Thymus (tissue), 11 donors: ENCODE data around the gene CDC42SE2. TPM values are rescaled to one million over a fixed set of nuclear protein-coding genes. Genes with fewer than 3 reads are reported as not detected.
"Not testable (repeated sequence)": the region's sequence is repeated elsewhere in the genome, so short reads cannot be mapped to it uniquely, and the experiment has no call there.

ENCODE experiments used
- DNase-seq, 9 donors: peaks; one replicate each; pipeline ENCODE4 v3.0.0-alpha.2; 2013; ENCODE audit warnings: low spot score in 9 of 9, low read depth in 6 of 9, missing footprints in 1 of 9
- H3K27ac ChIP-seq, 2 donors: one replicate each; pipeline ENCODE4 v1.5.1; 2013; ENCODE audit warnings: control low read depth in 1 of 2, low read depth in 1 of 2, low read length in 1 of 2, mild to moderate bottlenecking in 1 of 2, moderate library complexity in 1 of 2
- H3K27me3 ChIP-seq, 2 donors: one replicate each; pipeline ENCODE4 v1.5.1; 2013; ENCODE audit warnings: low read length in 1 of 2; ENCODE audit not compliant: control insufficient read depth in 2 of 2, insufficient read depth in 1 of 2
- H3K36me3 ChIP-seq, 2 donors: one replicate each; pipeline ENCODE4 v1.5.1; 2013; ENCODE audit warnings: low read length in 1 of 2, mild to moderate bottlenecking in 1 of 2, moderate library complexity in 1 of 2; ENCODE audit not compliant: control insufficient read depth in 2 of 2, insufficient read depth in 2 of 2
- H3K4me1 ChIP-seq, 2 donors: one replicate each; pipeline ENCODE4 v1.5.1; 2013; ENCODE audit warnings: low read length in 2 of 2; ENCODE audit not compliant: control insufficient read depth in 2 of 2, insufficient read depth in 2 of 2
- H3K4me3 ChIP-seq, 2 donors: one replicate each; pipeline ENCODE4 v1.5.1; 2013; ENCODE audit warnings: low read length in 2 of 2, control low read depth in 1 of 2, mild to moderate bottlenecking in 1 of 2
- H3K9me3 ChIP-seq, 2 donors: one replicate each; pipeline ENCODE4 v1.5.1; 2013; ENCODE audit warnings: low read length in 1 of 2, mild to moderate bottlenecking in 1 of 2; ENCODE audit not compliant: control insufficient read depth in 2 of 2, insufficient read depth in 1 of 2
- WGBS: extraction: QIAGEN DNeasy Blood & Tissue Kit; methylation state at CpG from one replicate; pipeline ENCODE4 v1.1.7; 2013; 5-methylcytosine and 5-hydroxymethylcytosine counted together
- polyA plus RNA-seq: library from polyadenylated mRNA; stranded (reverse); fragments of 200-250 nt; gene quantifications from one replicate; pipeline ENCODE4 v1.2.3, GENCODE V29; 2013
- total RNA-seq: library from RNA; stranded (reverse); fragments of 120-200 nt; gene quantifications from one replicate; pipeline ENCODE4 v1.2.4, GENCODE V29; 2013
- donor health status: healthy.

The CDC42SE2 gene
- total and polyA plus RNA-seq, 2 donors: 60.6 to 60.9 TPM

DNA sequence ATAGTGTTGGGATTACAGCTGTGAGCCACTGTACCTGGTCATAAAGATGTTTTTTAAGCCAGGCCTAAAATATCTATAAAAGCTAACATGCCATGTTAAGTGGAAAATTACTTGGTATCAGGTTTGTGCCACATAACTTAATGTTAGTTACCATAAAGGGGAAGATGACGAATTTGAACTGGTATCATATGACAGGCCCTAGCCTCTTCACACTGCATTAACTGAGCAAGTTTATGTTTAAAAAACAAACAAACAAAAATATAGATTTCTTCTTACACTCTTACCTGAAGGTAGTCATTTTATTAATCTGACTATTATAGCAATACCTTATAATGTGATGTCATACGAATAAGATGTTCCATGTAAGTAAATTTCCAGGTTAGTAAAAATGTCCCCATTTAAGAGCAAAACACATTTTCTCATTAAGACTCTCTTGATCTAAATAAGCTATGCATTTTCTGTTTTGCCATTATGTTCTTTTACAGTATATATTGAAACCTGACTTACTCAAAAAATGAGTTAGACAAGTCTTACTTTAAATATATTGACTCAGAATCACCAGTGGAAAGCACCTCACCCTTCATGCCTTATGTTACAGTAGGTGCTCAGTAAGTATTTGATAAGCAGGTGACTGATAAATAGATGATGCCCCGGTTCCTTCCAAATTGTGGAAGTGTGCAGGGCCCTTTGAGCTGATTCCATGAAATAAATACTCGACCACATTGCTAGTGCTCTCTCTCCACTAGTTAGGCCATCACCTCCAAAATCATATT lies 125.4 kb downstream of the CDC42SE2 start:
- Histone ChIP-seq H3K27me3 (no peaks in the 10 kb centered on the region), H3K9me3 (no peaks in the 10 kb centered on the region), H3K4me3 (no peak overlapping the region), H3K4me1 (no peaks in the 10 kb centered on the region), H3K36me3 (peaks cover 25 to 61% of the 10 kb centered on the region in 2 donors), H3K27ac (no peak overlapping the region)
- 86% methylated on average over 4 of the region's 4 CpGs for WGBS
- no peak for DNase-seq

DNA sequence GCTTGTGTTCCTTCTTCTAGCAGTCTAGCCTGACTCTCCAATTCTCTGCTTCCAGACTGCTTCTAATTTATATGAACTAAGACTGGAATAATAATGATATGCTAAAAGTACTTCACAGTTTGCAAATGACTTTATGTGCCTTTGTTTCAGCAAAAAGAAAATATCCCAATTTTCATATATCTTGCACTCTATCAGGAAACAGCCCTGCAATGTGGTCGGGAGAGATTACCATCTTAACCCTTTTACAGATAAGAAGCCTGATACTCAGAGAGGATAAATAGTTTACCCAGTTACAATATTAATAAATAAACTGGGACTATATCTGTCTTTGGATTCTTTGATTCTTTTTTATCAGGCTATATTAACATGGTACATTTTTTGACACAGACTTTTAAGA lies 126.0 kb downstream of the CDC42SE2 start:
- no peak for DNase-seq
- H3K4me3 ChIP-seq: no peak overlapping the region
- no peak overlapping the region for H3K27ac ChIP-seq
- H3K36me3 ChIP-seq: peaks cover 25 to 64% of the 10 kb centered on the region in 2 donors
- H3K4me1 ChIP-seq: no peaks in the 10 kb centered on the region
- no peaks in the 10 kb centered on the region for H3K27me3 ChIP-seq
- no peaks in the 10 kb centered on the region for H3K9me3 ChIP-seq
- WGBS: 49% methylated on average over 1 of the region's 1 CpG

DNA sequence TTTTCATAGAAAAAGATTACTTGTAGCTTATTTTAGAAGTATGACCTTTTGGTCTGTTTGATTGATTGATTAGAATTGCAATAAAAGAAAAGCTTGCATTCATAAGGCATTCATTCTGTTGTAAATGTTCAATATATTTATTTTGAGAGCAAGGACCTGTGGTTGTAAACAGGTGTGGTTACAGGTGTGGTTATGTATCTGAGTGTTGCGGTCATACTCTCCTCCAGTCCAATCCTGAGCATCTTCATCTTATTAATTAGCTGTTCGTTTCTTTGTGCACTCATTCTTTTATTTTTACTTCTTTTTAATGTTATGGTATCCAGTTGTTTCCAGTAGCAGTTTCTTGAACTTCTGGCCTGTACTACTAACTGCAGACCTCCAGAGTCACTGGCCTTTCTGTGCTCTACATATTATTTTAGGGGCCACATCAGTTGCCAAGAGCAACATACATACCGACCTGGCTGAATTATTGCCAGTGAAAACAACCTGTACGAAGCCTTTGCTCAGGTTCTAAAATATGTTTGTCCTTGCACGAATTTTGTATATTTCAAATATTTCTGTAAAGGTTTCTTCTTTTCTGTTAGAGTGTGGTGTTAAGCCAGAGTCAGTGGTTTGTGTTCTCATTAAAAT lies 128.7 kb downstream of the CDC42SE2 start:
- H3K36me3 ChIP-seq: peaks cover 25 to 74% of the 10 kb centered on the region in 2 donors

DNA sequence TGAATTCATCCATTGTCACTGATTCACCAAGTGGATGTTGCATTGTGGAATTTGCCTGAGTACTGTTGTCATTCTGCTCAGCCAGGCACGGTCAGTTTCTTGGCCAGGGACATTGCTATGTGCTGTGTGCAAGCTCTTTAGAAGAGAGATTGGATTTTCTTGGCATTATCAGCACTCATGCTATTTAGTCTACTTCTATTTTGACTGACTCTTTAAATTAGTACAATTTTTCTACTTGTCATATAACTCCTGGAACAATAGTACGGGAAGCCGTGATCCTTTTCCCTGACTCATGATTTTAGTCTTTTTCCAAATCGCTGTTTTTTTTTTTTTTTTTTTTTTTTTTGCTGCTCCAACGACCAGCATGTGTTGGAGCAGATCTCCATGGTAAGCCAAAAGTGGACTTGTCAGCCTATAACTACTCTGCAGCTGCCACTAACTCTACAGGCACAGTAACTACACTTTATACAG lies 129.7 kb downstream of the CDC42SE2 start:
- peak overlapping the region in 1 of 2 donors; percentile 56 for H3K27ac ChIP-seq
- H3K4me1 ChIP-seq: no peaks in the 10 kb centered on the region
- H3K27me3 ChIP-seq: no peaks in the 10 kb centered on the region
- DNase-seq: no peak
- WGBS: 96% methylated on average over 5 of the region's 5 CpGs
- H3K36me3 ChIP-seq: peaks cover 21 to 70% of the 10 kb centered on the region in 2 donors
- no peaks in the 10 kb centered on the region for H3K9me3 ChIP-seq
- H3K4me3 ChIP-seq: no peak overlapping the region

More for the DNA sequence above, 128.7 kb downstream of the CDC42SE2 start:
- Histone ChIP-seq H3K9me3 (no peaks in the 10 kb centered on the region), H3K4me3 (no peak overlapping the region), H3K4me1 (no peaks in the 10 kb centered on the region), H3K27me3 (no peaks in the 10 kb centered on the region), H3K27ac (no peak overlapping the region)
- 97% methylated on average over 5 of the region's 5 CpGs for WGBS
- no peak for DNase-seq

DNA sequence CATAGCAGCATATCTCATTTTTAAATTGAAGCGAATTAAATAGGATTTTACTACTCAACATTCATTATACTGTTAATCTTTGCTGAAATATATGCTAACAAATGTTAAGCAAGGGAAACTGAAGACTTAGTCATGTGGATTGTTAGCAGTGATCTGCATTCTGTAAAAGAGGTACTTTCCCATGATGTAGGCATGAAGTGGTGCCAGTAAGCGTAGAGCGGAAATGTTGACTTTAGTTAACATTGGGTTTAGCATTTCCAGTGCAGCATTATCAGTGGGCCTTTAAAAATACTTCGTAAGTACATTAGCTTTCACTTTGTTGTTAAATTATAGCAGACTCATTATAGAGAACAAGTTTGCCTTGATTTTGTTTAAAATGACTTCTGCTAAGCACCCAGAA lies 130.3 kb downstream of the CDC42SE2 start:
- H3K36me3 ChIP-seq: peaks cover 24 to 65% of the 10 kb centered on the region in 2 donors
- H3K4me1 ChIP-seq: no peaks in the 10 kb centered on the region
- whole genome bisulfite sequencing: 90% methylated on average over 4 of the region's 4 CpGs
- H3K9me3 ChIP-seq: no peaks in the 10 kb centered on the region
- H3K27me3 ChIP-seq: no peaks in the 10 kb centered on the region
- H3K27ac ChIP-seq: peak overlapping the region in 1 of 2 donors; percentile 56
- H3K4me3 ChIP-seq: no peak overlapping the region
- peak in 2 of 9 donors; percentile 8 to 50 for DNase-seq

DNA sequence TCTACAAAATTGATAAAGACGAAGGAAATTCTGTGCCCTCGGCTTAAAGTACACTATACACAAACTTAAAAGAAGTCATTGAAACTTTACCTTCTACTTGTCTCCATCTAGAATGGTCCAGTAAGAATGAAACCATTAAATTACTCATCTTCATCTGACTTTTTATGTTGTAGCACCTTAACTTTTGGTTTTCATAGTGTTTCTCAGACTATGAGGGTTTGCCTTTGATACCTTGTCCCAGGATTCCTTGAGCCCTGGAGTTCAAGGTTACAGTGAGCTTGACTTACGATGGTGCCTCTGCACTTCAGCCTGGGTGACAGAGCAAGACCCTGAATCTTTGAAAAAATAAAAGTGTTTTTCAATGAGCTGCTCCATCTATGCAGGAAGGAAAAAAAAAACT lies 132.2 kb downstream of the CDC42SE2 start:
- peaks cover 24 to 69% of the 10 kb centered on the region in 2 donors for H3K36me3 ChIP-seq
- WGBS: 93% methylated on average over 3 of the region's 3 CpGs
- no peaks in the 10 kb centered on the region for H3K4me1 ChIP-seq

DNA sequence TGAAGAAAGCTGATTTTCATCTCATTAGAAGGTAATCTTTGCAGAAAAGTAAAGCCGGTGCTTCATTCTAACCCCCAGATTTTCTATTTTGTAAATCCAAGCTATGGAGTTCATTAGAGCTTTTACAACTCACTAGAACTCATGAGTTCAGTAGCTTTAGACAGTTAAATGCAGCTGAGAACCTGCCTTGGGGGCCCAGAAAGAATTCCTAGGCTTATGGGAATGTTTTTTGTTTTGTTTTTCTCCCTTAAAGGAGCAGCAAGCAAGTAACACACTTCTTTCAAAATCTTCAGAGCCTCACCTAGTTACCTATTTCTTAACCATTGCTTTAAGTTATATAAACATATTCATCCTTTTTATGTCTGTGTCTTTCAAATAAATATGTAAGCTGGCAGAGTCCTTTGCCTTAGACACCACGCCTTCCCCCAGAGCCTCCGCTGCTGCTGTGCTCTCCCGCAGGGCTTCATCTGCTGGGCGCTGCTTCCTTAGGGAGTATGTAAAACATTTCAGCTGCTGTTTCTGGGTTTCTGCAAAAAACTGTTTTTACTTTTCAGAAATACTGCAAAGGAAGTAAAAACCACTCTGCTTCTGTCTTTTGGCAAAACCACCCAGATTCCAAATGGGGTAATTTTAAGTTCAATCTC lies 132.9 kb downstream of the CDC42SE2 start:
- peaks cover 0 to 8% of the 10 kb centered on the region in 2 donors for H3K9me3 ChIP-seq
- H3K4me1 ChIP-seq: no peaks in the 10 kb centered on the region
- no peak for DNase-seq
- 98% methylated on average over 5 of the region's 5 CpGs for WGBS
- no peak overlapping the region for H3K4me3 ChIP-seq
- peaks cover 24 to 66% of the 10 kb centered on the region in 2 donors for H3K36me3 ChIP-seq
- no peak overlapping the region for H3K27ac ChIP-seq
- no peaks in the 10 kb centered on the region for H3K27me3 ChIP-seq

More for the DNA sequence above, 132.2 kb downstream of the CDC42SE2 start:
- peaks cover 0 to 1% of the 10 kb centered on the region in 2 donors for H3K9me3 ChIP-seq
- no peaks in the 10 kb centered on the region for H3K27me3 ChIP-seq
- H3K4me3 ChIP-seq: no peak overlapping the region
- no peak overlapping the region for H3K27ac ChIP-seq
- DNase-seq: no peak

DNA sequence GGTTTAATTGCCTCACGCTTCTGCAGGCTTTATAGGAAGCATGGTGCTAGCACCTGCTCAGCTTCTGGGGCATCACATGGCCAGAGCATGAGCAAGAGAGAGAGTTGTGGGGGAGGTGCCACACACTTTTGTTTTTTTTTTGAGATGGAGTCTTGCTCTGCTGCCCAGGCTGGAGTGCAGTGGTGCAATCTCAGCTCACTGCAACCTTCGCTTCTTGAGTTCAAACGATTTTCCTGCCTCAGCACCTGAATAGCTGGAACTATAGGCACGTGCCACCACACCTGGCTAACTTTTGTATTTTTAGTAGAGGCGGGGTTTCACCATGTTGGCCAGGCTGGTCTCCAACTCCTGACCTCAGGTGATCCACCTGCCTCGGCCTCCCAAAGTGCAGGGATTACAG lies 135.2 kb downstream of the CDC42SE2 start:
- not testable (repeated sequence) for H3K4me3 ChIP-seq, H3K27ac ChIP-seq, DNase-seq, H3K27me3 ChIP-seq, H3K4me1 ChIP-seq, H3K9me3 ChIP-seq
- H3K36me3 ChIP-seq: peaks cover 10 to 47% of the 10 kb centered on the region in 2 donors
- 98% methylated on average over 6 of the region's 6 CpGs for WGBS

DNA sequence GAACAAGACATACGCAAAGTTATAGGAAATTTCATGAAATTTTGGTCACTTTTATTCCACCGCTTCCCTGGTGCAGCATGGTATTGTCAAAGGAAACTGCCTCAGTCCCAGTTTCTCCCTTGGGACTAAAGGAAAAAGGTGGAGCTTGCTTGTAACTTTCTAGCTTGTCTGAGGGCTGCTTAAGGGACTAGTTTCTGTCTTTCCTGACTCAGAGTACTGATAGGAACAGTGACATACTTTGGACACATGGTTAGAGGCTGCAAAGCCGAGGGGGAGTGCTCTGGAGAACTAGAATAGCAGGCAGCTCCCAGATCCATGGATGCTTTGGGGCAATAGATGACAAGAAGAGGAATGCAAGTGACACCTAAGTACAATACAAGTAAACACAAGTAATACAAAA lies 136.7 kb downstream of the CDC42SE2 start:
- DNase-seq: no peak
- peaks cover 8 to 35% of the 10 kb centered on the region in 2 donors for H3K36me3 ChIP-seq
- no peaks in the 10 kb centered on the region for H3K27me3 ChIP-seq
- no peak overlapping the region for H3K4me3 ChIP-seq
- H3K27ac ChIP-seq: no peak overlapping the region
- WGBS: 98% methylated on average over 3 of the region's 3 CpGs
- peaks cover 0 to 10% of the 10 kb centered on the region in 2 donors for H3K9me3 ChIP-seq
- no peaks in the 10 kb centered on the region for H3K4me1 ChIP-seq
